Neural cell (in vitro differentiated cells): ENCODE results near the gene ITGA4. TPM values are rescaled to one million over a fixed set of nuclear protein-coding genes. Genes with fewer than 3 reads are reported as not detected.

Source experiments
- H2AFZ ChIP-seq: fragments of 200-600, 300-800 bp; sonication (generic), shearing (Covaris generic); 2 replicates; pipeline ENCODE4 v1.6.0; 2014; ENCODE audit warnings: low read depth, mild to moderate bottlenecking, antibody characterized with exemption, low read length, moderate library complexity
- H3F3A ChIP-seq: fragments of 200-600 bp; shearing (Covaris generic); 2 replicates; pipeline ENCODE4 v1.6.1; 2016; ENCODE audit warnings: mild to moderate bottlenecking, moderate library complexity, mixed read lengths, antibody characterized with exemption, low read length; ENCODE audit not compliant: insufficient read depth, poor library complexity, severe bottlenecking
- H3K27ac ChIP-seq: fragments of 200-600, 300-800 bp; sonication (generic), shearing (Covaris generic); 2 replicates; pipeline ENCODE4 v1.5.1; 2014; ENCODE audit warnings: mild to moderate bottlenecking, low read length, moderate library complexity
- H3K27me3 ChIP-seq: fragments of 300-800, 200-600 bp; sonication (generic), shearing (Covaris generic); 2 replicates; pipeline ENCODE4 v1.6.0; 2014; ENCODE audit warnings: mild to moderate bottlenecking, low read depth, low read length, moderate library complexity; ENCODE audit not compliant: insufficient read depth
- H3K36me3 ChIP-seq: fragments of 300-800, 200-600 bp; sonication (generic), shearing (Covaris generic); 2 replicates; pipeline ENCODE4 v1.5.1; 2014; ENCODE audit warnings: mild to moderate bottlenecking, antibody characterized with exemption, low read length, moderate library complexity; ENCODE audit not compliant: insufficient read depth
- H3K4me2 ChIP-seq: fragments of 300-800, 200-600 bp; sonication (generic), shearing (Covaris generic); 2 replicates; pipeline ENCODE4 v1.6.0; 2014; ENCODE audit warnings: mild to moderate bottlenecking, low read length
- H3K4me3 ChIP-seq: fragments of 300-800, 200-600 bp; sonication (generic), shearing (Covaris generic); 2 replicates; pipeline ENCODE4 v1.5.1; 2014; ENCODE audit warnings: mild to moderate bottlenecking, low read length, moderate library complexity
- H3K79me2 ChIP-seq: fragments of 200-600 bp; shearing (Covaris generic); replicated peaks from 2 replicates; pipeline ENCODE4 v1.6.0; 2014; ENCODE audit warnings: mild to moderate bottlenecking, low read length, moderate library complexity; ENCODE audit not compliant: insufficient read depth
- H3K9ac ChIP-seq: fragments of 300-800, 200-600 bp; sonication (generic), shearing (Covaris generic); 2 replicates; pipeline ENCODE4 v1.6.1; 2016; ENCODE audit warnings: mild to moderate bottlenecking, low read length, mixed read lengths
- H3K9me2 ChIP-seq: fragments of 200-600 bp; shearing (Covaris generic); 2 replicates; pipeline ENCODE4 v1.6.1; 2016; ENCODE audit warnings: mild to moderate bottlenecking, low read length, mixed read lengths; ENCODE audit not compliant: insufficient read depth
- H3K9me3 ChIP-seq: fragments of 200-600, 300-800 bp; sonication (generic), shearing (Covaris generic); 2 replicates; pipeline ENCODE4 v1.6.1; 2016; ENCODE audit warnings: mild to moderate bottlenecking, mixed run types, low read length, moderate library complexity, mixed read lengths
- H4K20me1 ChIP-seq: fragments of 200-600 bp; shearing (Covaris generic); 2 replicates; pipeline ENCODE4 v1.6.1; 2016; ENCODE audit warnings: mild to moderate bottlenecking, mixed run types; ENCODE audit not compliant: insufficient read depth
- EP300 ChIP-seq: fragments of 450-650 bp; conservative IDR thresholded peaks from 2 replicates; pipeline ENCODE4 v1.6.1; 2014; ENCODE audit warnings: antibody characterized with exemption, mild to moderate bottlenecking, moderate library complexity; ENCODE audit not compliant: poor library complexity, severe bottlenecking
- EZH2 ChIP-seq: fragments of 200-600, 300-800 bp; shearing (Covaris generic), sonication (generic); IDR thresholded peaks from 2 replicates; pipeline ENCODE4 v1.6.1; 2014; ENCODE audit warnings: antibody characterized with exemption, low read length, borderline replicate concordance, mild to moderate bottlenecking; ENCODE audit not compliant: insufficient read depth, poor library complexity, severe bottlenecking
- MXI1 ChIP-seq: fragments of 450-650 bp; conservative IDR thresholded peaks from 2 replicates; pipeline ENCODE4 v1.6.1; 2014; ENCODE audit warnings: antibody characterized with exemption, mild to moderate bottlenecking; ENCODE audit not compliant: poor library complexity, severe bottlenecking
- POLR2AphosphoS5 ChIP-seq: IDR thresholded peaks from 2 replicates; pipeline ENCODE4 v1.6.1; 2012
- RAD21 ChIP-seq: fragments of 450-650 bp; conservative IDR thresholded peaks from 2 replicates; pipeline ENCODE4 v1.6.1; 2014; ENCODE audit warnings: antibody characterized with exemption, mild to moderate bottlenecking, moderate library complexity
- SMC3 ChIP-seq: fragments of 450-650 bp; conservative IDR thresholded peaks from 2 replicates; pipeline ENCODE4 v1.6.1; 2014; ENCODE audit warnings: antibody characterized with exemption, mild to moderate bottlenecking, moderate library complexity; ENCODE audit not compliant: poor library complexity
- TAF1 ChIP-seq: IDR thresholded peaks from 2 replicates; pipeline ENCODE4 v1.6.1; 2012; ENCODE audit warnings: low read depth
- polyA plus RNA-seq: library from polyadenylated mRNA; depleted of rRNA; stranded (reverse); fragments of >200 nt; gene quantifications from 2 replicates; pipeline ENCODE4 v1.2.3, GENCODE V29; 2014
- TF ChIP-seq, protein P1 (sequence below): fragments of 450-650 bp; IDR thresholded peaks from 2 replicates; pipeline ENCODE4 v1.5.1; 2014; ENCODE audit warnings: antibody characterized with exemption, mild to moderate bottlenecking, moderate library complexity; ENCODE audit not compliant: poor library complexity, severe bottlenecking
- TF ChIP-seq, protein P2 (sequence below): IDR thresholded peaks from 2 replicates; pipeline ENCODE4 v1.6.1; 2012; ENCODE audit warnings: borderline replicate concordance

The ITGA4 gene
- polyA plus RNA-seq, 1 donor from 2014 or later, result 0.40 TPM

DNA sequence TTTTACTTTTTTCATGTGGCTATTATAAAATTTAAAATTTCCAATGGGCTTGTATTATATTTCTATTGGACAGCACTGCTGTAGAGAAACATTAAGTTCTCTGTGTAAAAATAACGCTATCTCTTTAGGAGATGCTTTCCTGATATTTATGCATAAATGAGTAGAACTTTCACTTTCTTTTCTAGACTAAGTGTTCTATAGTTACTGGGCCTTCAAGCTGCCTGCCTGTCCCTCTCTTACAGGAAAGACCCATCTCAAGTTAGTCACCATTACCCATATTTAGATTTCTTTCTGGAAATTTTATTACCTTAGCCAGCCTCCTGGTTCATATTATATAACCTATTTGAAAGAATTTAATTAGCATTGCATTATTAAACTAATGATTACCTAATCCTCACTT, 4.8 kb downstream of the ITGA4 start:
- no peaks in the 10 kb centered on the region for H3K9me3 ChIP-seq
- no peaks in the 10 kb centered on the region for H3F3A ChIP-seq
- TF ChIP-seq SMC3 (no peak), EZH2 (no peak), EP300 (no peak), TAF1 (no peak), MXI1 (no peak), RAD21 (no peak), POLR2AphosphoS5 (no peak)
- TF ChIP-seq, protein P1, sequence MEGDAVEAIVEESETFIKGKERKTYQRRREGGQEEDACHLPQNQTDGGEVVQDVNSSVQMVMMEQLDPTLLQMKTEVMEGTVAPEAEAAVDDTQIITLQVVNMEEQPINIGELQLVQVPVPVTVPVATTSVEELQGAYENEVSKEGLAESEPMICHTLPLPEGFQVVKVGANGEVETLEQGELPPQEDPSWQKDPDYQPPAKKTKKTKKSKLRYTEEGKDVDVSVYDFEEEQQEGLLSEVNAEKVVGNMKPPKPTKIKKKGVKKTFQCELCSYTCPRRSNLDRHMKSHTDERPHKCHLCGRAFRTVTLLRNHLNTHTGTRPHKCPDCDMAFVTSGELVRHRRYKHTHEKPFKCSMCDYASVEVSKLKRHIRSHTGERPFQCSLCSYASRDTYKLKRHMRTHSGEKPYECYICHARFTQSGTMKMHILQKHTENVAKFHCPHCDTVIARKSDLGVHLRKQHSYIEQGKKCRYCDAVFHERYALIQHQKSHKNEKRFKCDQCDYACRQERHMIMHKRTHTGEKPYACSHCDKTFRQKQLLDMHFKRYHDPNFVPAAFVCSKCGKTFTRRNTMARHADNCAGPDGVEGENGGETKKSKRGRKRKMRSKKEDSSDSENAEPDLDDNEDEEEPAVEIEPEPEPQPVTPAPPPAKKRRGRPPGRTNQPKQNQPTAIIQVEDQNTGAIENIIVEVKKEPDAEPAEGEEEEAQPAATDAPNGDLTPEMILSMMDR, result no peak
- TF ChIP-seq, protein P2, sequence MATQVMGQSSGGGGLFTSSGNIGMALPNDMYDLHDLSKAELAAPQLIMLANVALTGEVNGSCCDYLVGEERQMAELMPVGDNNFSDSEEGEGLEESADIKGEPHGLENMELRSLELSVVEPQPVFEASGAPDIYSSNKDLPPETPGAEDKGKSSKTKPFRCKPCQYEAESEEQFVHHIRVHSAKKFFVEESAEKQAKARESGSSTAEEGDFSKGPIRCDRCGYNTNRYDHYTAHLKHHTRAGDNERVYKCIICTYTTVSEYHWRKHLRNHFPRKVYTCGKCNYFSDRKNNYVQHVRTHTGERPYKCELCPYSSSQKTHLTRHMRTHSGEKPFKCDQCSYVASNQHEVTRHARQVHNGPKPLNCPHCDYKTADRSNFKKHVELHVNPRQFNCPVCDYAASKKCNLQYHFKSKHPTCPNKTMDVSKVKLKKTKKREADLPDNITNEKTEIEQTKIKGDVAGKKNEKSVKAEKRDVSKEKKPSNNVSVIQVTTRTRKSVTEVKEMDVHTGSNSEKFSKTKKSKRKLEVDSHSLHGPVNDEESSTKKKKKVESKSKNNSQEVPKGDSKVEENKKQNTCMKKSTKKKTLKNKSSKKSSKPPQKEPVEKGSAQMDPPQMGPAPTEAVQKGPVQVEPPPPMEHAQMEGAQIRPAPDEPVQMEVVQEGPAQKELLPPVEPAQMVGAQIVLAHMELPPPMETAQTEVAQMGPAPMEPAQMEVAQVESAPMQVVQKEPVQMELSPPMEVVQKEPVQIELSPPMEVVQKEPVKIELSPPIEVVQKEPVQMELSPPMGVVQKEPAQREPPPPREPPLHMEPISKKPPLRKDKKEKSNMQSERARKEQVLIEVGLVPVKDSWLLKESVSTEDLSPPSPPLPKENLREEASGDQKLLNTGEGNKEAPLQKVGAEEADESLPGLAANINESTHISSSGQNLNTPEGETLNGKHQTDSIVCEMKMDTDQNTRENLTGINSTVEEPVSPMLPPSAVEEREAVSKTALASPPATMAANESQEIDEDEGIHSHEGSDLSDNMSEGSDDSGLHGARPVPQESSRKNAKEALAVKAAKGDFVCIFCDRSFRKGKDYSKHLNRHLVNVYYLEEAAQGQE, result no peak
- no peak overlapping the region for H3K9ac ChIP-seq
- H3K27ac ChIP-seq, result no peak overlapping the region
- peaks cover 28% of the 10 kb centered on the region for H3K27me3 ChIP-seq
- no peak overlapping the region for H2AFZ ChIP-seq
- no peaks in the 10 kb centered on the region for H3K9me2 ChIP-seq
- no peaks in the 10 kb centered on the region for H3K79me2 ChIP-seq
- H4K20me1 ChIP-seq, result no peaks in the 10 kb centered on the region
- H3K36me3 ChIP-seq, result no peaks in the 10 kb centered on the region
- no peak overlapping the region for H3K4me2 ChIP-seq
- no peak overlapping the region for H3K4me3 ChIP-seq

DNA sequence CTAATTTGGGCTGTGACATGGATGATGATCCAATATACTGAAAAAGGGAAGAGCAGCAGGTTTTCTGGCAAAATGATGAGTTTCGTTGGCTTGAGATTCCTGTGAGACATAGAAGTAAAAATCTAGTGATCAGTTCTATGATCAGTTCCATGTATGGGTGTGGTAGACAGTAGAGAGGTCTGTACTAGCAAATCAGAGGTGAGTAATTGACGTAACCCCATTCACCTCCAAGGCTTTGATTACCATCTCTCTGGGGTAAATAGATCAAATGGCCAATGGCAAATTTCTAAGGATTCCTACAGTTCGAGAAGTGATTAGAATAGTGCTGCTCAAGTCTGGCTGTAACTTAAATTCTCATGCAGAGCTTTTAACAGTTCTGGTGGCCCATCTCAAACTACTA, 6.4 kb downstream of the ITGA4 start:
- H3K9me3 ChIP-seq, result no peaks in the 10 kb centered on the region
- no peak overlapping the region for H3K4me2 ChIP-seq
- no peaks in the 10 kb centered on the region for H3F3A ChIP-seq
- H4K20me1 ChIP-seq, result no peaks in the 10 kb centered on the region
- H3K9me2 ChIP-seq, result no peaks in the 10 kb centered on the region
- H3K36me3 ChIP-seq, result no peaks in the 10 kb centered on the region
- no peaks in the 10 kb centered on the region for H3K79me2 ChIP-seq
- TF ChIP-seq MXI1, result no peak
- TF ChIP-seq TAF1, result no peak
- TF ChIP-seq EP300, result no peak
- TF ChIP-seq RAD21, result no peak
- TF ChIP-seq POLR2AphosphoS5, result no peak
- TF ChIP-seq, protein P2, result no peak
- TF ChIP-seq, protein P1, result no peak
- H3K27me3 ChIP-seq, result peaks cover 13% of the 10 kb centered on the region
- no peak overlapping the region for H2AFZ ChIP-seq
- H3K9ac ChIP-seq, result no peak overlapping the region
- no peak overlapping the region for H3K4me3 ChIP-seq
- H3K27ac ChIP-seq, result no peak overlapping the region
